ENCODE data around the gene SENP2.
"Not testable (repeated sequence)": the region's sequence is repeated elsewhere in the genome, so short reads cannot be mapped to it uniquely, and the experiment has no call there.

Gene SENP2

DNA sequence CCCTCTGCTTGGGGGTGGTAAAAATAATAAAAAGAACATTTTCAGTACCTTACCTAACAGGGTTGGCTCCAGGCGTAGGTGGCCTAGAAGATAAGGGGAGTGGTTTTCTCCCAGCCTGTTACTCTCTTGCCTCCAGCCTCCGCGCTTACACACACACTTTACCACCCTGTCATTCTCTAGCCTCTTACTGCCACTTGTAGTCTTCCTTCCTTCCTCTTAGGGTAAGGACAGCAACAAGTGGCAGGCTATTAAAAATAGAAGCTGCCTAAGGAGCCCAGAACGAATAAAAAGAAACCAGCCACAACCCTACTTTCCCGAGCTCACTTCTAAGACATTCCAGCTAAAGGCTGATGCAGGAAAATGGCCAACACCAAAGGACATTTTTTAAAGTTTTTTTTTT is 24.1 kb upstream of the SENP2 start:
- TF ChIP-seq, protein P1, sequence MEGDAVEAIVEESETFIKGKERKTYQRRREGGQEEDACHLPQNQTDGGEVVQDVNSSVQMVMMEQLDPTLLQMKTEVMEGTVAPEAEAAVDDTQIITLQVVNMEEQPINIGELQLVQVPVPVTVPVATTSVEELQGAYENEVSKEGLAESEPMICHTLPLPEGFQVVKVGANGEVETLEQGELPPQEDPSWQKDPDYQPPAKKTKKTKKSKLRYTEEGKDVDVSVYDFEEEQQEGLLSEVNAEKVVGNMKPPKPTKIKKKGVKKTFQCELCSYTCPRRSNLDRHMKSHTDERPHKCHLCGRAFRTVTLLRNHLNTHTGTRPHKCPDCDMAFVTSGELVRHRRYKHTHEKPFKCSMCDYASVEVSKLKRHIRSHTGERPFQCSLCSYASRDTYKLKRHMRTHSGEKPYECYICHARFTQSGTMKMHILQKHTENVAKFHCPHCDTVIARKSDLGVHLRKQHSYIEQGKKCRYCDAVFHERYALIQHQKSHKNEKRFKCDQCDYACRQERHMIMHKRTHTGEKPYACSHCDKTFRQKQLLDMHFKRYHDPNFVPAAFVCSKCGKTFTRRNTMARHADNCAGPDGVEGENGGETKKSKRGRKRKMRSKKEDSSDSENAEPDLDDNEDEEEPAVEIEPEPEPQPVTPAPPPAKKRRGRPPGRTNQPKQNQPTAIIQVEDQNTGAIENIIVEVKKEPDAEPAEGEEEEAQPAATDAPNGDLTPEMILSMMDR (conservative IDR thresholded peaks at IDR 0.05): no peak
- no peak for TF ChIP-seq ZFX (IDR thresholded peaks at IDR 0.05)
- no peak overlapping the region for H3K27ac ChIP-seq

DNA sequence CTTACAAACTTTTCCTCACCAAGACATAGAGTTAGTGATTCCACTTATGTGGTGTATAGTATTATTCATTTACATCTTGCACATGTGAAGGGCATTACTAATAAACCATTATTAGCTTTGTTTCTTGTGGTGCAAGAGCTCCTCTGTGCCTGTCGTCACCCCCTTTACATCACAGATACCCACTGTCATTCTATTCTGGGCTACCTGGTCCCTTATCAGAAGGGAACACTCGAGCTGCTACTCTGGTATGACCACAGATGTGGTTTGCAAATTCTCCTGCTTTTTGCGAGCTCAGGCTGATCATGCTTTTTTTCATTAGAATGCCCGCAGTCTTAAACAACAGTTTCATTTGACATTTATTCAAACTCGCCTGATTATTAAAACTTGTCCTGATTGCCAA is 13.9 kb upstream of the SENP2 start:
- no peak for TF ChIP-seq ZFX (IDR thresholded peaks at IDR 0.05)
- H3K27ac ChIP-seq: no peak overlapping the region

DNA sequence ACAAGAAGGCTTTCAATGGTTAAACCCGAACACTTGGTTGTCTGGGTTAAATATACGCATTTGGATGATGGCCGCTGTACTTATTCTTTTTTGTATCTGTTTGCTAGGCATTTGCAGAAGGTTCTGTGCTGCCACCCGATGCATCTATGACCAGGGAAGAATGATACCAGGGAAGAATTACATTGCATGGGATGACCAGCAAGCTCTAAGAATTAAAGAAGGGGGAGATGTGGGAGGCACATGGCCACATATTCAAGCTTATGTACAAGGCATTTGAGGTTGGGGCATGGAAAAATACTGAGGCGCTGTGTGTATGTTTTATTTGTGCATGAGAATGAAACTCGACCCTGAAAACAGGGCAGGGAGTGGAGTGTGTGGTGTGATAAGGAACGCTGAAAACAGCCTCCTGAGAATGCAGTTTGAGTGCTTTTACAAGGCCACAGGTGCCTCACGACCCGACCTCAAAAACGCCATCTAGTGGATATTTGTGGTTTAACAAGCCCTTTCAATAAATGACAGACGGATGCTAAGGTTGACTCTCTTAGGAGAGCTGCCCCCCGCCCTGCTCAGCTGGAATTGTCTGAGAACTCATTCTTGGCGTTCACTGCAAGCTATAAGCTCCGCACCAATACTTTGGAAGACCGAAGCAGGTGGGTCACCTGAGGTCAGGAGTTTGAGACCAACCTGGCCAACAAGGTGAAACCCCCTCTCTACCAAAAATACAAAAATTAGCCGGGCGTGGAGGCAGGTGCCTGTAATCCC is 10.8 kb upstream of the SENP2 start:
- TF ChIP-seq, protein P1 (conservative IDR thresholded peaks at IDR 0.05): peak; percentile 92
- H3K27ac ChIP-seq: not testable (repeated sequence)

DNA sequence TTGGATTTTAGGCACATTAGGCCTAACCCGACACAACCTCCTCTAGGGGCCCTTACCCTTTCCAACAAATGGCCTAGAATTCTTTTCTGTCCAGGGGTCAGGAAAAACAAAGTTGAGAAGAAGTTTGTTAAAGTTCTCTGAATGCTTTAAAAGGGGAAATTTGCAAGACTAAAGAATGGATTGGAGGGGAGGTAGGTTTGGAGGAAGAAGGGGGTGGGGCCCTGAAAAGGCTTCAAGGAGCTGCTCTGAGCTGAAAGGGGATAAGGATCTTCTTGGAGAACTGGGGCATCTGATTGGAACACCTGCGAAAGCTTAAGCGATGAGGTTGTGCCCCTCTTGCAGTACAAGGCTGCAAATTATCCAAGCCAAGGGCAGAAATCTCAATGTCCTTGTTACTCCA is 3.9 kb upstream of the SENP2 start:
- no peak overlapping the region for H3K27ac ChIP-seq
- TF ChIP-seq ZFX (IDR thresholded peaks at IDR 0.05): no peak
- TF ChIP-seq, protein P1 (conservative IDR thresholded peaks at IDR 0.05): no peak

DNA sequence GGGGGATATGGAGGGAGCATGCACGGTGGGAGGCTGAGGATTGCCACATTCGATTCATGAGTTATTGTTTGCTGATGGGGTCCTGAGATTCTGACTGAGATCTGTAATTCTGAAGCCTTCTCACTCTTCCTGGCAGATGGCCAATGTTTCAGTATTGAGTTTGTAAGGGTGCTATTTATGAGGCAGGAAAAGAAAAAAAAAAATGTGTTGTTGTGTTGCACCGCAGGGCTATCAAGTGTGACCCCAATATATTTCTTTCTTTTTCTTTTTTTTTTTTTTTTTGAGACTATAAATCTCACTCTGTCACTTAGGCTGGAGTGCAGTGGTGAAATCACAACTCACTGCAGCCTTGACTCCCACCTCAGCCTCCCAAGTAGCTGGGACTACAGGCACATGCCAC is 3.2 kb upstream of the SENP2 start:
- H3K27ac ChIP-seq: no peak overlapping the region
- no peak for TF ChIP-seq ZFX (IDR thresholded peaks at IDR 0.05)
- TF ChIP-seq, protein P1 (conservative IDR thresholded peaks at IDR 0.05): no peak

GRCh38 chr3:185583925-185584324 is 2.2 kb upstream of the SENP2 start:
- no peak overlapping the region for H3K27ac ChIP-seq
- TF ChIP-seq ZFX (IDR thresholded peaks at IDR 0.05): no peak
- TF ChIP-seq, protein P1 (conservative IDR thresholded peaks at IDR 0.05): no peak

DNA sequence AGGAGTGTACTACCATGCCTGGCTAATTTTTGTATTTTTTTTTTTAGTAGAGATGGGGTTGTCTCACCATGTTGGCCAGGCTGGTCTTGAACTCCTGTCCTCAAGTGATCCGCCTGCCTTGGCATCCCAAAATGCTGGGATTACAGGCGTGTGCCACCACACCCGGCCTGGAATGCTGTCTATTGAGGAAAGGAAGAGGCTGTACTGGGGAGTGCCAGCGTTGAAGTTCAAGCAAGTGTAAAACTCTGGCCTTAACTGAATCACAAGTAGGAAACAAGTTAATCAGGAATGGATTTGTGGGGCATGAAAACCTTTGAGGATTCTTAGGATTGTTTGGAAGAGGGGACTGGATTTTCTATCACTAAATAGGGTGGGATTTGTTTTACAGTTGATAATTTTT is 1.4 kb upstream of the SENP2 start:
- H3K27ac ChIP-seq: peak overlapping the region; percentile 86; the same call in 1 of the 2 replicates
- TF ChIP-seq ZFX (IDR thresholded peaks at IDR 0.05): no peak
- TF ChIP-seq, protein P1 (conservative IDR thresholded peaks at IDR 0.05): no peak

DNA sequence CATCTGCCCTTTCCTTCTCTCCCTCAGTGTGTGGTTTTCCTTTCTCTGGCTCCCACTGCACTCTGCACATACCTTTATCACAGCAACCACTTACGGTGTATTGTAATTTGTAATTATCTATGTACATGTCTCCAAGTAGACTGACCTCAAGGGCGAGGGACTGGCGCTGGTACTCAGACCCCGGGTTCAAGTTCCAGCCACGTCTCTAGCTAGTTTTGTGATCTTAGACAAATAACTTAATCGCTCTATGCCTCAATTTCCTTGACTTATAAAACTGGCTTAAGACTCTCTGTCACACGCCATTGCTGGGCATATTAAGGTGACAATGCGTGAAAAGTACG is 607 bp upstream of the SENP2 start:
- TF ChIP-seq ZFX (IDR thresholded peaks at IDR 0.05): no peak
- TF ChIP-seq, protein P1 (conservative IDR thresholded peaks at IDR 0.05): no peak
- H3K27ac ChIP-seq: peak overlapping the region; percentile 86

All from C4-2B (cell line).